CD4-positive, alpha-beta T cell treated with Interleukin-4 for 4 hours (primary cell): Measurements from ENCODE around the gene RNASEL.

Source experiments
- DNase-seq: peaks from one replicate; pipeline ENCODE4 v3.0.0-alpha.2; 2020

Gene RNASEL

GRCh38 chr1:182617734-182618351, 28.8 kb upstream of the RNASEL start:
- no peak for DNase-seq

GRCh38 chr1:182617014-182617429, 28.0 kb upstream of the RNASEL start:
- no peak for DNase-seq

- DNase-seq = peak; percentile 93
These were observed 27.3 kb upstream of the RNASEL start for GRCh38 chr1:182616130-182617013.

- DNase-seq = peak; percentile 19
These were observed 26.5 kb upstream of the RNASEL start for GRCh38 chr1:182615468-182616129.

GRCh38 chr1:182614796-182615454, 25.9 kb upstream of the RNASEL start:
- DNase-seq = peak; percentile 24

GRCh38 chr1:182611787-182612186, 22.7 kb upstream of the RNASEL start:
- DNase-seq = no peak

GRCh38 chr1:182611326-182611725, 22.3 kb upstream of the RNASEL start:
- no peak for DNase-seq

- DNase-seq = no peak
These were observed 21.6 kb upstream of the RNASEL start for GRCh38 chr1:182610606-182611194.

GRCh38 chr1:182608845-182609610, 20.0 kb upstream of the RNASEL start:
- DNase-seq = no peak

- no peak for DNase-seq
These were observed 19.2 kb upstream of the RNASEL start for GRCh38 chr1:182608236-182608635.

GRCh38 chr1:182607566-182607965, 18.5 kb upstream of the RNASEL start:
- no peak for DNase-seq

- peak; percentile 91 for DNase-seq
These were observed 15.4 kb upstream of the RNASEL start, which contains the start of gene RGS16 for GRCh38 chr1:182604175-182605164. Gene RGS16, minus strand, starts transcription at chr1:182604389. Its CDS starts 130 bp downstream, at chr1:182604259.

GRCh38 chr1:182603646-182604174, 14.7 kb upstream of the RNASEL start:
- no peak for DNase-seq

GRCh38 chr1:182602935-182603645, 14.0 kb upstream of the RNASEL start:
- peak; percentile 75 for DNase-seq

- no peak for DNase-seq
These were observed 12.9 kb upstream of the RNASEL start for GRCh38 chr1:182601913-182602312.

- DNase-seq = peak; percentile 81
These were observed 12.3 kb upstream of the RNASEL start for GRCh38 chr1:182601416-182601786.

- no peak for DNase-seq
These were observed 11.8 kb upstream of the RNASEL start for GRCh38 chr1:182600745-182601415.

- no peak for DNase-seq
These were observed 11.1 kb upstream of the RNASEL start for GRCh38 chr1:182600036-182600713.
